HG03159 (cell line): ENCODE results near the gene SLC9A7.
"Not testable (repeated sequence)": the region's sequence is repeated elsewhere in the genome, so short reads cannot be mapped to it uniquely, and the experiment has no call there.

Source experiments
- ATAC-seq: cut with Tn5 transposase; IDR thresholded peaks from one replicate; pipeline ENCODE4 v1.9.1; 2021; ENCODE audit warnings: mild to moderate bottlenecking, moderate library complexity; ENCODE audit not compliant: unreplicated experiment

Gene SLC9A7

DNA sequence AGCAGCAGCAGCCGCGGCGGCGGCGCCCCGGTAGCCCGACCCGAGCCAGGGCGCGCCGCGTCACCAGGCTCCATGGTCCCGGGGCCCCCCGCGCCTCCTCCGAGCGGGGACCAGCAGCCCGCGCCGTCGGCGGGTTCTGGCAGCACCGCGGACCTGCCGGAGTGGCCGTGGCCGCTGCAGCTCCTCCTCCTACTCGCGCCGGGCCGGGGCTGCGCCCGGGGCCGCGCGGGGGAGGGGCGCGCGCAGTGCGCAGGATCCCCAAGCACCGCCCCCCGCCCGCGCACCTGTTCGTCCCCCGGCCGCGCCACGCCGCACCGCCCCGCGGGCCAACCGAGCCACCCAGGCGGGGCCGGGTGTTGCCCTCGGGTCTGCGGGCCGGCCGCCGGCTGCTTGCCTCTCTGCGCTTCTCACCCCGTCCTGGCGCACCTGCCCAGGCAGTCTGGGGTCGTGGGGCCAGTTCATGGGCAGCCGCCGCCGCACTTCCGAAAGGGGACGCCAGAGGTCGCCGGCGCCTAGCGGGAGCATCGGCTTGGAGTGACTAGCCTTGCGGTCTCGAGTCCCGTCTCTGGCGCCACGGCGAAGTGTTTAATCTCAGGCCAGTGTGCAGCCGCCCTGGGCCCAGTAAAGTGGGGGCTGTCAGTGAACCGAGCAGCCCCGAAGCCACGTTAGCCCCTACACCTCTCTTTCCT is at the start of gene SLC9A7:
TSS of gene SLC9A7 (minus strand) at position 163 of the 689 bp plus-strand sequence. CDS start at position 74, 89 bp downstream.
- peak; percentile 74 for ATAC-seq

DNA sequence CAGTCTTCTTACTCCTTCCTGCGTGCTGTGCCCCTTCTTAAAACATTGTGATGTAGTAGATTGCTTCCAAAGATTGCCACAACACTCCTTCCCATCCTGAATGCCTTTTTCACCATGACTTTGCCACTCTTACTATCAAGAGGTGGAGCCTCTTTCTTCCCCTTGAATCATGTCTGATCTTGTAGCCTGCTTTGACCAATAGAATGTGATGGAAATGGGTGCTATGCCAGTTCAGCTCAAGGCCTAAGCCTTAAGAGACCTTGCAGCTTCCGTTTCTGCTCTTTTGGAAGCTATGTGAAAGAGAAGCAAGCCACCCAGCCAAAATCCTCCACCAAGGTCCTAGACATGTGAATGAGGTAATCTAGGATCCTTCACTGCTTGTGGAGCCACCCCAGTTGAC is 46.4 kb upstream of the SLC9A7 start:
- no peak for ATAC-seq

- no peak for ATAC-seq
Measured at GRCh38 chrX:46803140-46803539, 44.2 kb upstream of the SLC9A7 start.

DNA sequence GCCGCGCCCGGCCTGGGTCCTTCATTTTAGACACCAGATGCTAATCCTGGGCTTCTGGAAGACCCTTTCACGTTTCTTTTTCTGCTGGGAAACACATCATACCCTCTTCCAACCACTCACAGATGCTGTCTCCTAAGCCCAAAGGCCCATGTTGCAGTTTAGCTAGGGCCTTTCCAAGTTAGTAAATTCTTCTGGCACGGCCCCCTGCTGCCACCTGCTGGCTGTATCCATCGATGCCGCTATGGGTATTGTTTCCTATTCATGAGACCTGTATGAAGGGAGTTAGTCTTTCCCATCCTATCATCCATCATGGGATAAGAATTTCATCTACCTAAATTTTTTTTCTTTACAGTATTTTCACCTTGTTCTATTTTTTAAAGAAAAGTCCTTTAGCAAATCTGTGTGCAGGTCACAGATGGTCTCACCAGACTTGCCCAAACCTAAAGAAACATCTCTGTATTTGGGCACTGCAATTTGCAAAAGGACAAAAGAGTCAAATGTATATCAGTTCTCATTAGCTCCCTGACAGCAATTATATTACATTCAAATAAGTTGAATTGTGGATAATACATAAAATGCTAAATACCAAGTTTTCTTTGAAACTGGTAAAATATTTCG is 37.8 kb upstream of the SLC9A7 start:
- peak; percentile 44 for ATAC-seq

DNA sequence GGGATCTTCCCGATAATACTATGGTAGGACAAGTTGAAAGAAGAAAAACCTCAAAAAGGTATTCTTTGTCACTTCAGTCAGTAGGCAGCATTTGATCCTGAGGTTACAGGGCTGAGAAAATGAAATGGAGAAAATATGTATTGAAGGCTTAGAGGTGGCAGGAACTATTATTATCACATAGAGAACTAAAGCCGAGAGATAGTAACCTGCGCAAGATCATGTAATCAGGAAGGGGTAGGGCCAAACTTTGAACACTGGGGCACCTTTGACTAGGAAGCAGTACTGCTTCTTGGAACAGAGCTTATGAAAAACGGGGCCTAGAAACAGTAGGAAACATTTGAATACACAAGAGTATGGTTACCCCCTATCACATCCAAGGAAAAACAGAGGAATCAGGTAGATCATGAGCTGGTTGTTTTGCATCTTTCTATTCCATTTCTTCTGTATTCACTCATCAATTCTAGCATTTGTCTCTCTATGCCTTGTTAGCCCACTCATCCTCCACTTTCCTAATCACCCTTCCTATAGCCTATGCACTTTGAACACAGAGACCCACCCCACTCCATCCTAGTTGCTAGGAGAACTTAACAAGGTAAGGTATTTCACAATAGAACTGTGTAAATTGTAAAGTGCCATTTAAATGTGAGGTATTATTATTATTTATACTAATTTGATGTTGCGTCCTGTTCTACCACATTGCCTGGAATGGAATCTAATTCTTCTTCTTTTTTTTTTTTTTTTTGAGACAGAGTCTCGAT is 34.6 kb upstream of the SLC9A7 start:
- no peak for ATAC-seq

- no peak for ATAC-seq
Measured at GRCh38 chrX:46792810-46793188, 33.9 kb upstream of the SLC9A7 start.

DNA sequence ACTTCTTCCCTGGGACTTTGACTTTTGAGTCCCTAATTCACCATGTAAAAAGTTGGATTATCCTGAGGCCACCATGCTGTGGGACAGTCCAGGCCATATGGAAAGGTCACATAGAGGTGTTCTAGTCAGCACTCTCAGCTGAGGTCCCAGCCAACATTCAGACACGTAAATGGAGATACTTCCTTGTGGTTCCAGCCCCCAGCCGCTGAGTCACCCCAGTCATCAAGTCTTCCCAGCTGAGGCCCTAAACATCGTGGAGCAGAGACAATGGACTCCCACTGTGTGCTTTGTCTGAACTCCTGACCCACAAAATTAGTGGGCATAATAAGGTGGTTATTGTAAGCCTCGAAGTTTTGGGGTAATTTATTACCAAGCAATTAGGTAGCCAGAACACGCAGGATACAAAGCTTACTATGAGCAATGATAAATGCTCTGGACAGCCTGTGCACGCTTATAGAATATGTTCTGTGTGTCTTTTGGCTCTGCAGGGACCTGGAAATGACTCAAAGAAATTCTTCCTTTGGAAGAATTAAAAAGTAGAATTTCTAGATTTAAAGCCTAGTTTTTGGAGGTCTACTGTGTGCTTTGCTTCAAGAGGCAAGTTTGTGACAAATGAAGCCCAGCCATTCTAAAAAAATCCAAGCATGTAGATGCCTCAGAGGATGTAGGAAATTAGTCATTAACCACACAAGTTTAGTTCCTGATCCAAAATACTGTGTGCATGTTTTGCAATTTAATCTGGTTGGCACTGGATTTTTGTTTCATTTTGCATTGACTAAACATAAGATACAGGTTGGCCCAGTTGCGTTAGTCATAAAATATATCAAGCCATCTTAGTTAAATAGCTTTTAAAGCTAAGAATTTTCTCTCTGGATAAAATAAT is 33.2 kb upstream of the SLC9A7 start:
- peak; percentile 69 for ATAC-seq

DNA sequence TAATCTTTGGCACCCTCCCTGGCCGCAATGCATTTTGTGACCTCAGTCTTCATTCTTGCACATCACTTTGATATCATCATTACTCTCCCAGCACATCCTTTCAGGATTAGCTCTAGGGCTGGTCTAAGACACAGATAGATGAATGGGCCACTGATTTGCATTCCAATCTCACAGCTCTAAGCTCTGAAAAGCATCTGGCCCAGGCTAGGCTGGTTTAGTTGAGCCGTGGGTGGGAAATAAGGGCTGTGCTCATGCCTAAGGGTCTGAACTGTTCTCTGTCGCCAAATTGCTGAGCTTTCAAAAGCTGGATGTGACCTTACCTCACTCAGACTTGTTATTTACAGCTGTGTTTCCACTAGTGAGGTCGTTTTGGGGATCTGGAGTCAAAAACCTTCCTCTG is 30.0 kb upstream of the SLC9A7 start:
- no peak for ATAC-seq

- not testable (repeated sequence) for ATAC-seq
Measured at GRCh38 chrX:46784437-46784836, 25.5 kb upstream of the SLC9A7 start.

GRCh38 chrX:46782034-46782433 is 23.1 kb upstream of the SLC9A7 start:
- ATAC-seq = no peak

GRCh38 chrX:46777971-46778810 is 19.3 kb upstream of the SLC9A7 start:
- no peak for ATAC-seq

DNA sequence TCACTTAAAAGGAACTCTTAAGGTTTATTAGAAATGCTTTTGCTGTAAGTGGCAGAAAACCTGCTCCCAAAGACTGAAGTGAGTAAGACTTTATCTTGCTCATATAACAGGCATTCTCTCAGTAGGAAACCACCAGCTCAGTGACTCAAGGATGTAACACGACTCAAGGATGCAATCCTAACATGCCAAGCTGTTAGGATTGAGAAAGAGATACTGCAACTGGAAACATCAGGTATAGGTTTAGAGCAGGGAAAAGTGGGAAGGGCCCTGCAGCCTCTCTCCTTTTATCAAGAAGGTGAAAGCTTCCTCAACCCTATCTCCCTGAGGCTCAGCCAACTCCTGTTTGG is 11.9 kb upstream of the SLC9A7 start:
- ATAC-seq = no peak

DNA sequence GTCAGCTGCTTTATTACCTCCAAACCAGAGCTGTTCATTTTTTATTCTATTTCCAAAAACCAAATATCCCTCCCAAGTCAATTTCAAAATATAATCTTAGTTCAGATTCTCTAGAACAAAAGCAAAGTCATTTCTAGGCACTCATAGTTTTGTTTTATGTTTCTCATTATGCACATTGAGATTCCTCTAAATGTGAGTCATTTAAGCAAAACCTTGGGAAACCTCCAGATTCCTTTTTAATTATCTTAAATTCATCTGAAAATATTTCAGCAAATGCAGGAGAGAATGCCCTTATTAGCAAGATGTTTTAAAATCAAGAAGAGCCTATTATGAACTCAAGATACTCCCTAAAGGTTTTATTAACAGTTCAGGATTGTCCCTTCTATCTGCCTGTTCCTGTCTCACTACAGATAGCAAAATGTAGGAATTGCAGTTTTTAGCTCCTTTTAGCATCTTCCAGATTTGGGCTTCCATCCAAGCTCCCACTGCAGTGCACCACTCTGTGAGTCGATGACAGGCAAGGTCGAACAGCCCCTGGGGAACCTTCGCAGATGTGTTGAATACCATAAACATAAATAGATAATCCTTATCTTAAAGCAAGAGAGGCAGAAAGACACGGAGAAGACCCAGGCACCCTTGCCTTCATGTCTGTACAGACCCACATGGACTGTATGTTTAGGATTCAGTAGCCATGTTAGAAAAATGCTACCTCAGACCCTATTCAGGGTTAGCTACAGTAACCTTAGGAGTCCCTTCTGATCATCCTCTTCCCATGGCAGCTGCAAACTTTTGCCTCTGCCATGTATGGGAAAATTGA is 11.3 kb upstream of the SLC9A7 start:
- no peak for ATAC-seq

DNA sequence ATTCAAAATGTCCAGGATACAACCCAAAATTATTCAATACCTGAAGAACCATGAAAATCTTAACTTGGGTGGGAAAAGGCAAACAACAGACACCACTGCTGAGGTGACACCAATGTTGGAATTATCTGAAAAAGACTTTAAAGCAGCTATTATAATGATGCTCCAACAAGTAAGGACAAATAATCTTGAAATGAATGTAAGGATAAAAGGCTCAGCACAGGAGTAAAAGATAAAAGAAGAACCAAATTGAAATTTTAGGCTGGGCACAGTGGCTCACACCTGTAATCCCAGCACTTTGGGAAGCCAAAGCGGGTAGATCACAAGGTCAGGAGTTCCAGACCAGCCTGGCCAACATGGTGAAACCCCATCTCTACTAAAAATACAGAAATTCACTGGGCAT is 4.0 kb upstream of the SLC9A7 start:
- no peak for ATAC-seq

- no peak for ATAC-seq
Measured at GRCh38 chrX:46759645-46759974, 692 bp upstream of the SLC9A7 start.

- peak; percentile 25 for ATAC-seq
Measured at GRCh38 chrX:46758163-46758955, 559 bp downstream of the SLC9A7 start.

GRCh38 chrX:46757593-46757992 is 1.3 kb downstream of the SLC9A7 start:
- ATAC-seq = no peak

GRCh38 chrX:46757052-46757451 is 1.9 kb downstream of the SLC9A7 start:
- ATAC-seq = no peak

GRCh38 chrX:46755671-46756070 is 3.2 kb downstream of the SLC9A7 start:
- ATAC-seq = no peak
